PC-9 (cell line): ENCODE results near the gene NUBP2. TPM values are rescaled to one million over a fixed set of nuclear protein-coding genes. Genes with fewer than 3 reads are reported as not detected.

Experiments
- BruUV-seq: library from RNA; stranded (reverse); fragments of 400-500 nt; replicated peaks from 2 replicates; lab custom pipeline; 2021; lab: Mats Ljungman, UMichigan
- CTCF ChIA-PET: fragments of 300-600 bp; sonication (Branson Sonifier 250); formaldehyde crosslinking; loops from one replicate; lab custom pipeline; 2022; ENCODE audit warnings: antibody characterized with exemption; lab: Charles Lee
- POLR2A ChIA-PET: fragments of 300-600 bp; sonication (Branson Sonifier 250); formaldehyde crosslinking; loops from one replicate; lab custom pipeline; 2022; ENCODE audit warnings: antibody characterized with exemption; ENCODE audit not compliant: unreplicated experiment; lab: Charles Lee
- DNase-seq, 2 experiments: peaks; one replicate each; pipeline versions ENCODE4 v3.0.0 to v3.0.0-alpha.2; 2015 to 2022; ENCODE audit warnings: mixed read lengths in 1 of 2
- H2AFZ ChIP-seq: fragments of 200-600 bp; sonication (generic); 2 replicates; pipeline ENCODE4 v1.8.1; 2017; ENCODE audit warnings: antibody characterized with exemption
- H3F3A ChIP-seq: fragments of 200-600 bp; sonication (generic); 2 replicates; pipeline ENCODE4 v1.8.1; 2017; ENCODE audit warnings: antibody characterized with exemption, mild to moderate bottlenecking, low read depth; ENCODE audit not compliant: insufficient read depth
- H3K27ac ChIP-seq: fragments of 200-600 bp; sonication (generic); 2 replicates; pipeline ENCODE4 v1.6.1; 2016; ENCODE audit warnings: mixed run types
- H3K27me3 ChIP-seq: fragments of 200-600 bp; sonication (generic); 2 replicates; pipeline ENCODE4 v1.6.1; 2016; ENCODE audit warnings: low read depth, mixed run types; ENCODE audit not compliant: insufficient read depth
- H3K36me3 ChIP-seq: fragments of 200-600 bp; sonication (generic); 2 replicates; pipeline ENCODE4 v1.6.1; 2016; ENCODE audit warnings: low read depth, mixed run types
- H3K4me1 ChIP-seq: fragments of 200-600 bp; sonication (generic); replicated peaks from 2 replicates; pipeline ENCODE4 v1.6.1; 2016; ENCODE audit warnings: mixed run types; ENCODE audit not compliant: insufficient read depth
- H3K4me2 ChIP-seq: fragments of 200-600 bp; sonication (generic); 2 replicates; pipeline ENCODE4 v1.6.1; 2017; ENCODE audit warnings: mixed run types
- H3K4me3 ChIP-seq: fragments of 200-600 bp; sonication (generic); 2 replicates; pipeline ENCODE4 v1.6.1; 2016; ENCODE audit warnings: mixed run types
- H3K79me2 ChIP-seq: fragments of 200-600 bp; sonication (generic); 2 replicates; pipeline ENCODE4 v1.6.1; 2017; ENCODE audit warnings: low read depth, mixed run types
- H3K9me2 ChIP-seq: fragments of 200-600 bp; sonication (generic); 2 replicates; pipeline ENCODE4 v1.8.1; 2017; ENCODE audit warnings: mild to moderate bottlenecking; ENCODE audit not compliant: insufficient read depth
- H3K9me3 ChIP-seq: fragments of 200-600 bp; sonication (generic); 2 replicates; pipeline ENCODE4 v1.8.1; 2016; ENCODE audit warnings: low read depth; ENCODE audit not compliant: insufficient read depth
- H4K20me1 ChIP-seq: fragments of 200-600 bp; sonication (generic); 2 replicates; pipeline ENCODE4 v1.8.1; 2017; ENCODE audit not compliant: insufficient read depth
- EZH2 ChIP-seq: fragments of 200-600 bp; sonication (generic); IDR thresholded peaks from 2 replicates; pipeline ENCODE4 v1.8.0; 2017; ENCODE audit warnings: antibody characterized with exemption, low read depth
- intact Hi-C: fragments of 100-400 bp; cut with micrococcal nuclease; formaldehyde crosslinking; loops from one replicate; pipeline ENCODE4 v1.10.0; 2022; ENCODE audit not compliant: unreplicated experiment
- total RNA-seq: library from RNA; stranded (reverse); gene quantifications from 2 replicates; pipeline ENCODE4 v1.2.3, GENCODE V29; 2021
- TF ChIP-seq, protein P1 (sequence below): fragments of 200-600 bp; sonication (generic); conservative IDR thresholded peaks from 2 replicates; pipeline ENCODE4 v1.6.1; 2017; ENCODE audit warnings: mixed run types, antibody characterized with exemption, mild to moderate bottlenecking, moderate library complexity

Gene NUBP2
- total RNA-seq, 1 experiment from 2014 or later: 80.0 TPM

GRCh38 chr16:1762879-1763520 is 19.8 kb upstream of the NUBP2 start:
- H3K27me3 ChIP-seq: no peaks in the 10 kb centered on the region
- intact Hi-C loops: no loop called here
- no peaks in the 10 kb centered on the region for H3K36me3 ChIP-seq
- H3K27ac ChIP-seq: no peak overlapping the region
- CTCF ChIA-PET: no interaction called here
- POLR2A ChIA-PET: no interaction called here
- no peaks in the 10 kb centered on the region for H3K9me3 ChIP-seq
- H2AFZ ChIP-seq: no peak overlapping the region
- H4K20me1 ChIP-seq: no peaks in the 10 kb centered on the region
- TF ChIP-seq, protein P1, sequence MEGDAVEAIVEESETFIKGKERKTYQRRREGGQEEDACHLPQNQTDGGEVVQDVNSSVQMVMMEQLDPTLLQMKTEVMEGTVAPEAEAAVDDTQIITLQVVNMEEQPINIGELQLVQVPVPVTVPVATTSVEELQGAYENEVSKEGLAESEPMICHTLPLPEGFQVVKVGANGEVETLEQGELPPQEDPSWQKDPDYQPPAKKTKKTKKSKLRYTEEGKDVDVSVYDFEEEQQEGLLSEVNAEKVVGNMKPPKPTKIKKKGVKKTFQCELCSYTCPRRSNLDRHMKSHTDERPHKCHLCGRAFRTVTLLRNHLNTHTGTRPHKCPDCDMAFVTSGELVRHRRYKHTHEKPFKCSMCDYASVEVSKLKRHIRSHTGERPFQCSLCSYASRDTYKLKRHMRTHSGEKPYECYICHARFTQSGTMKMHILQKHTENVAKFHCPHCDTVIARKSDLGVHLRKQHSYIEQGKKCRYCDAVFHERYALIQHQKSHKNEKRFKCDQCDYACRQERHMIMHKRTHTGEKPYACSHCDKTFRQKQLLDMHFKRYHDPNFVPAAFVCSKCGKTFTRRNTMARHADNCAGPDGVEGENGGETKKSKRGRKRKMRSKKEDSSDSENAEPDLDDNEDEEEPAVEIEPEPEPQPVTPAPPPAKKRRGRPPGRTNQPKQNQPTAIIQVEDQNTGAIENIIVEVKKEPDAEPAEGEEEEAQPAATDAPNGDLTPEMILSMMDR: no peak
- no peak for TF ChIP-seq EZH2
- H3F3A ChIP-seq: no peaks in the 10 kb centered on the region
- no peak overlapping the region for H3K4me3 ChIP-seq
- no peaks in the 10 kb centered on the region for H3K79me2 ChIP-seq
- H3K4me1 ChIP-seq: no peaks in the 10 kb centered on the region
- no peaks in the 10 kb centered on the region for H3K9me2 ChIP-seq
- H3K4me2 ChIP-seq: no peak overlapping the region
- no TSS peak for BruUV-seq
- DNase-seq: no peak

GRCh38 chr16:1763521-1764511 is 18.9 kb upstream of the NUBP2 start:
- Histone ChIP-seq H3K27ac (no peak overlapping the region), H3K79me2 (no peaks in the 10 kb centered on the region), H3K4me2 (no peak overlapping the region), H3K4me1 (no peaks in the 10 kb centered on the region), H2AFZ (no peak overlapping the region), H4K20me1 (no peaks in the 10 kb centered on the region), H3F3A (no peaks in the 10 kb centered on the region), H3K27me3 (no peaks in the 10 kb centered on the region), H3K36me3 (no peaks in the 10 kb centered on the region), H3K4me3 (no peak overlapping the region), H3K9me3 (no peaks in the 10 kb centered on the region), H3K9me2 (no peaks in the 10 kb centered on the region)
- no TSS peak for BruUV-seq
- DNase-seq: no peak
- no peak for TF ChIP-seq EZH2
- TF ChIP-seq, protein P1: no peak; the same call in 1 of the 2 replicates
- ChIA-PET CTCF (no interaction called here), POLR2A (no interaction called here)
- intact Hi-C loops: no loop called here

DNA sequence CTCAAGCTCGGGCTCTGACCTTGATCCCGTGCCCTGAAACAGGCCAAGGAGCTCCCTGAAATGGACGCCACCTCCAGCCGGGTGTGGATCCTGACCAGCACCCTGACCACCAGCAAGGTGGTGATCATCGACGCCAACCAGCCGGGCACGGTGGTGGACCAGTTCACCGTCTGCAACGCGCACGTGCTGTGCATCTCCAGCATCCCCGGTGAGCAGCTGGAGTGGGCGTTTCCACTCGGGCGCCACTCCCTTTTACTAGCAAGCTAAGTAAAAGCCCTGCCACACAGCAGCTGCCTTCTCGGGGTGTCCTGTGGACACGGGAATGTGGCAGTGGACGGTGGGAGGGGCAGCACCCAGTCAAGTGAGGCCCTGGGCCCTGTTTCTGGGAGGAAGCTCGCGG is 17.8 kb upstream of the NUBP2 start:
- POLR2A ChIA-PET: no interaction called here
- Histone ChIP-seq H4K20me1 (no peaks in the 10 kb centered on the region), H3K36me3 (no peaks in the 10 kb centered on the region), H3K27ac (no peak overlapping the region), H3K4me2 (no peak overlapping the region), H3K9me3 (no peaks in the 10 kb centered on the region), H3F3A (0 out of 2 replicates have a peak, but pooled peaks cover 6% of the 10 kb centered on the region), H3K4me1 (0 out of 2 replicates have a peak, but pooled peaks cover under 1% of the 10 kb centered on the region), H3K79me2 (no peaks in the 10 kb centered on the region), H3K9me2 (no peaks in the 10 kb centered on the region), H2AFZ (no peak overlapping the region), H3K27me3 (no peaks in the 10 kb centered on the region), H3K4me3 (no peak overlapping the region)
- TF ChIP-seq EZH2: no peak
- TF ChIP-seq, protein P1: no peak
- no peak for DNase-seq
- BruUV-seq: no TSS peak
- intact Hi-C loops: no loop called here
- CTCF ChIA-PET: no interaction called here
